Esophagus squamous epithelium (tissue), 5 donors: Measurements from ENCODE around the gene FN1. TPM values are rescaled to one million over a fixed set of nuclear protein-coding genes. Genes with fewer than 3 reads are reported as not detected.

Experiments
- DNase-seq: peaks from one replicate; lab custom pipeline; 2025; lab: John Stamatoyannopoulos, UW
- H3K27ac ChIP-seq, 4 donors: fragments of 200-600 bp; sonication (generic); one replicate each; pipeline ENCODE4 v1.5.1; 2016 to 2019; ENCODE audit warnings: mild to moderate bottlenecking in 1 of 4
- H3K27me3 ChIP-seq, 4 donors: fragments of 200-600 bp; sonication (generic); 1 replicate in 3 of 4; 2 replicates in 1 of 4; pipeline versions ENCODE4 v1.5.1 to v1.6.0; 2017 to 2021; ENCODE audit warnings: antibody characterized with exemption in 1 of 4
- H3K36me3 ChIP-seq, 3 donors: fragments of 200-600 bp; sonication (generic); one replicate each; pipeline ENCODE4 v1.5.1; 2016 to 2019
- H3K4me1 ChIP-seq, 3 donors: fragments of 200-600 bp; sonication (generic); one replicate each; pipeline ENCODE4 v1.5.1; 2017 to 2019
- H3K4me3 ChIP-seq, 4 donors: fragments of 200-600 bp; sonication (generic); 1 replicate in 3 of 4; 2 replicates in 1 of 4; pipeline ENCODE4 v1.5.1; 2016 to 2019; ENCODE audit warnings: mild to moderate bottlenecking in 2 of 4, moderate library complexity in 1 of 4
- H3K9me3 ChIP-seq, 3 donors: fragments of 200-600 bp; sonication (generic); one replicate each; pipeline ENCODE4 v1.5.1; 2016 to 2019
- POLR2A ChIP-seq, 4 donors: fragments of 450-650 bp; IDR thresholded peaks; one replicate each; pipeline ENCODE4 v1.6.1; 2017; ENCODE audit warnings: antibody characterized with exemption in 4 of 4, mild to moderate bottlenecking in 4 of 4, moderate library complexity in 3 of 4
- WGBS, 2 donors: methylation state at CpG; one replicate each; pipeline ENCODE4 v1.1.5; 2018; 5-methylcytosine and 5-hydroxymethylcytosine counted together
- intact Hi-C: fragments of 100-400 bp; cut with DNase I; formaldehyde crosslinking; loops from one replicate; pipeline ENCODE4 v1.15.0; 2022
- total RNA-seq, 4 donors: library from RNA; depleted of rRNA; stranded (reverse); fragments of >200 nt; gene quantifications; one replicate each; pipeline ENCODE4 v1.1.0, GENCODE V29; 2016
- TF ChIP-seq, protein P1 (sequence below), 6 experiments: fragments of 450-650 bp in 4 of 6; fragments of 200-600 bp in 2 of 6; sonication (generic) in 2 of 6; IDR thresholded peaks; one replicate each; pipeline ENCODE4 v1.5.1; 2016 to 2019; ENCODE audit warnings: antibody characterized with exemption in 6 of 6, mild to moderate bottlenecking in 4 of 6, moderate library complexity in 4 of 6
- donor health status: DM: yes; HTN: yes; CAD: no.

Gene FN1
- total RNA-seq, 4 donors from 2014 or later: 15.7 to 393 (median 112) TPM

- H3K36me3 ChIP-seq: peaks cover 0 to 8% (median 0%) of the 10 kb centered on the region in 3 donors
- H3K4me3 ChIP-seq: no peak overlapping the region
- no peak for TF ChIP-seq POLR2A (IDR thresholded peaks at IDR 0.05)
- TF ChIP-seq, protein P1, sequence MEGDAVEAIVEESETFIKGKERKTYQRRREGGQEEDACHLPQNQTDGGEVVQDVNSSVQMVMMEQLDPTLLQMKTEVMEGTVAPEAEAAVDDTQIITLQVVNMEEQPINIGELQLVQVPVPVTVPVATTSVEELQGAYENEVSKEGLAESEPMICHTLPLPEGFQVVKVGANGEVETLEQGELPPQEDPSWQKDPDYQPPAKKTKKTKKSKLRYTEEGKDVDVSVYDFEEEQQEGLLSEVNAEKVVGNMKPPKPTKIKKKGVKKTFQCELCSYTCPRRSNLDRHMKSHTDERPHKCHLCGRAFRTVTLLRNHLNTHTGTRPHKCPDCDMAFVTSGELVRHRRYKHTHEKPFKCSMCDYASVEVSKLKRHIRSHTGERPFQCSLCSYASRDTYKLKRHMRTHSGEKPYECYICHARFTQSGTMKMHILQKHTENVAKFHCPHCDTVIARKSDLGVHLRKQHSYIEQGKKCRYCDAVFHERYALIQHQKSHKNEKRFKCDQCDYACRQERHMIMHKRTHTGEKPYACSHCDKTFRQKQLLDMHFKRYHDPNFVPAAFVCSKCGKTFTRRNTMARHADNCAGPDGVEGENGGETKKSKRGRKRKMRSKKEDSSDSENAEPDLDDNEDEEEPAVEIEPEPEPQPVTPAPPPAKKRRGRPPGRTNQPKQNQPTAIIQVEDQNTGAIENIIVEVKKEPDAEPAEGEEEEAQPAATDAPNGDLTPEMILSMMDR (IDR thresholded peaks at IDR 0.05): no peak
- no peak for DNase-seq
- peak overlapping the region in 2 of 4 donors; percentile 18 to 30 for H3K27ac ChIP-seq
- WGBS, 2 donors: 85 to 90% methylated on average over 13 to 18 of the region's 19 CpGs
- peaks cover 0 to 8% (median 0%) of the 10 kb centered on the region in 4 donors for H3K27me3 ChIP-seq
- peaks cover 0 to 14% (median 0%) of the 10 kb centered on the region in 3 donors for H3K4me1 ChIP-seq
- intact Hi-C loops: loop anchor here (10.0 kb wide), 1 partner anchor 597 kb away; no protein-coding TSS in a partner anchor
- no peaks in the 10 kb centered on the region for H3K9me3 ChIP-seq
These were observed 7.6 kb downstream of the FN1 start for GRCh38 chr2:215428060-215428910.

GRCh38 chr2:215427585-215427984 lies 8.3 kb downstream of the FN1 start:
- DNase-seq: no peak
- TF ChIP-seq, protein P1 (IDR thresholded peaks at IDR 0.05): no peak
- no peak for TF ChIP-seq POLR2A (IDR thresholded peaks at IDR 0.05)
- intact Hi-C loops: loop anchor here (10.0 kb wide), 1 partner anchor 597 kb away; no protein-coding TSS in a partner anchor
- WGBS, 2 donors: 83% methylated on average over 5 of the region's 5 CpGs
- H3K27ac ChIP-seq: no peak overlapping the region
- H3K4me1 ChIP-seq: peaks cover 0 to 14% (median 0%) of the 10 kb centered on the region in 3 donors
- H3K4me3 ChIP-seq: no peak overlapping the region
- no peaks in the 10 kb centered on the region for H3K9me3 ChIP-seq
- H3K27me3 ChIP-seq: peaks cover 0 to 8% (median 0%) of the 10 kb centered on the region in 4 donors
- peaks cover 0 to 8% (median 0%) of the 10 kb centered on the region in 3 donors for H3K36me3 ChIP-seq

DNA sequence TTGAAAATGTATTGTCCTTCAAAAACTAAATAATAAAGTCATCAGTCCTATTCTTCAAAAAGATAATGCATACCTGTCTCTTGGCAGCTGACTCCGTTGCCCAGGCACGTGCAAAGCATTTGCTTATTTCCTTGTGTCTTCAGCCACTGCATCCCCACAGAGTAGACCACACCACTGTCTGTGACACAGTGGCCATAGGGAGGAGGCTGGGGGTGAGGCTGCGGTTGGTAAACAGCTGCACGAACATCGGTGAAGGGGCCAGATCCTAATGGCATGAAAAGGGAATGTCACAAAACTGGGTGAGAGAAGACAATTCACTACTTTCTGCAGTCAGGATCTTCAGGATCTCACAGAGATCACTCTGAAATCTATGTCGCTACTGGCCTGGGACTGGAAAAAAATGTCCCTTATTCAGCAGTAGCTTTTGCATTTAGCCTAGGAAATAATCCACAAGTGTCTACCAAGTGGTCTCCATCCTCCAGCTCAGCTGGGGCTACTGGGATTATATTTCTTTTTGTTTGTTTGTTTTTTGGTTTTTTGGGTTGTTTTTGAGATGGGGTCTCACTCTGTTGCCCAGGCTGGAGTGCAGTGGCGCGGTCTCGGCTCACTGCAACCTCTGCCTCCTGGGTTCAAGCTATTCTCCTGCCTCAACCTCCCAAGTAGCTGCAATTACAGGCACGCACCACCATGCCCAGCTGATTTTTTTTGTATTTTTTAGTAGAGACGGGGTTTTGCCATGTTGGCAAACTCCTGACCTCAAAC lies 10.7 kb downstream of the FN1 start:
- intact Hi-C loops: loop anchor here (10.0 kb wide), 1 partner anchor 600 kb away; no protein-coding TSS in a partner anchor

GRCh38 chr2:215423928-215424540 lies 11.8 kb downstream of the FN1 start:
- H3K9me3 ChIP-seq: no peaks in the 10 kb centered on the region
- peaks cover 0 to 11% (median 0%) of the 10 kb centered on the region in 3 donors for H3K4me1 ChIP-seq
- no peak for DNase-seq
- H3K4me3 ChIP-seq: no peak overlapping the region
- H3K27me3 ChIP-seq: no peaks in the 10 kb centered on the region
- peak overlapping the region in 1 of 4 donors; percentile 53 for H3K27ac ChIP-seq
- TF ChIP-seq, protein P1 (IDR thresholded peaks at IDR 0.05): no peak
- TF ChIP-seq POLR2A (IDR thresholded peaks at IDR 0.05): no peak
- intact Hi-C loops: loop anchor here (10.0 kb wide), 1 partner anchor 601 kb away; no protein-coding TSS in a partner anchor
- peaks cover 0 to 22% (median 0%) of the 10 kb centered on the region in 3 donors for H3K36me3 ChIP-seq
- WGBS, 2 donors: 86 to 96% methylated on average over 12 of the region's 12 CpGs

More for the DNA sequence above, 10.7 kb downstream of the FN1 start:
- WGBS, 2 donors: 75 to 76% methylated on average over 10 to 11 of the region's 11 CpGs
- Histone ChIP-seq H3K27ac (peak overlapping the region in 2 of 4 donors; percentile 15 to 49), H3K9me3 (no peaks in the 10 kb centered on the region), H3K36me3 (peaks cover 0 to 17% (median 0%) of the 10 kb centered on the region in 3 donors), H3K4me1 (peaks cover 0 to 14% (median 0%) of the 10 kb centered on the region in 3 donors), H3K4me3 (no peak overlapping the region), H3K27me3 (no peaks in the 10 kb centered on the region)
- no peak for DNase-seq
- TF ChIP-seq, protein P1 (IDR thresholded peaks at IDR 0.05): no peak
- no peak for TF ChIP-seq POLR2A (IDR thresholded peaks at IDR 0.05)
